ENCODE results near the gene AK5. TPM values are rescaled to one million over a fixed set of nuclear protein-coding genes. Genes with fewer than 3 reads are reported as not detected.

AK5 gene
- total and polyA plus RNA-seq, 2 donors (not counting 1 experiment from before 2014, with no cell fraction given), result 0.18 TPM; not detected in 1

DNA sequence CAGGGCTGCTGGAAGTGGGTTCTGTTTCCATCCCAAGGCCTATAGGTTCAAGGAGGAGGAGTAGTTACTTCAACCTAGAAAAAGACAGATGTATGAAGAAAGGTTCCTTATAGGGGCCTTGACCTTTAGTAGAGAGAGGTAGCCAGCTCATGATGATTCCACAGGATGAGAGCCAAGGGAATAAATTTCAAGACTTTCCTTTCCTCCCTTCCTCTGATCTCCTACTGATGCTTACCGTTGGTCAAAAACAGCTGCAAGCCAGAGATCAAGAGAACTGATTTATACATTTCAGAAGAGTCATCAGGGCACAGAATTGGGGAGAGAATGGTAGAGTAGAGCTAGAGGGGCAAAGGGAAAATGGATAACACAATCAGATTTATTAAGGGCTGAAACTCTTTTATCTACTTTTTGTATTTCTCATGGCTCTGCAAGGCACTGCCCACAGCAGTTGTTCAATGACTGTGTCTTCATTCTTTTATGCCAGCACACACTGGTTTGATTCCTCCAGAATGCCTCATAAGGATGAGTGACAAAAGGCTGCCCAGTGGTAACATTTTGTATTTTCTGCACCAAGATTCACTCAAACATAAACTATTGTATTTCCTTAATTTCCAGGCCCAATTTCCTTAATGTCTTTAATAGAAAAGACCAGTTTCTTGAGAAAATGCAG is 37.4 kb downstream of the AK5 start:
- Histone ChIP-seq H3K9me3 (ENCODE audit: control extremely low read depth in 1 of 3, control insufficient read depth in 2 of 3, insufficient read depth in 1 of 3, low read length in 2 of 3) (no peaks in the 10 kb centered on the region), H3K27ac (ENCODE audit: low read length in 2 of 2) (no peak overlapping the region), H3K27me3 (replicated peaks in 1 of 4; ENCODE audit: control extremely low read depth in 1 of 4, control insufficient read depth in 3 of 4, insufficient read depth in 4 of 4, low read length in 3 of 4) (no peaks in the 10 kb centered on the region), H3K4me2 (replicated peaks; ENCODE audit: low read depth, low read length, poor library complexity, severe bottlenecking) (no peak overlapping the region), H3K4me3 (ENCODE audit: control extremely low read depth in 1 of 5, extremely low read depth in 1 of 5, insufficient read depth in 1 of 5, low read depth in 2 of 5, low read length in 4 of 5) (no peak overlapping the region), H2AFZ (ENCODE audit: insufficient read depth, low read depth, low read length, poor library complexity, severe bottlenecking) (no peak overlapping the region), H4K20me1 (ENCODE audit: control insufficient read depth, insufficient read depth, low read length, poor library complexity, severe bottlenecking) (no peaks in the 10 kb centered on the region), H3K9ac (ENCODE audit: low read length) (no peak overlapping the region), H3K4me1 (ENCODE audit: control insufficient read depth in 2 of 2, insufficient read depth in 2 of 2, low read length in 2 of 2) (no peaks in the 10 kb centered on the region), H3K36me3 (replicated peaks in 1 of 2; ENCODE audit: control extremely low read depth in 1 of 2, control insufficient read depth in 1 of 2, extremely low read depth in 1 of 2, insufficient read depth in 2 of 2, low read length in 1 of 2) (no peaks in the 10 kb centered on the region), H3K79me2 (ENCODE audit: control insufficient read depth, insufficient read depth, low read length) (no peaks in the 10 kb centered on the region)
- Mint-ChIP-seq H3K27me3 (peaks cover 5% of the 10 kb centered on the region), H3K9me3 (ENCODE audit: insufficient read depth) (no peaks in the 10 kb centered on the region), H3K4me3 (no peak overlapping the region), H3K27ac (no peak overlapping the region), H3K4me1 (no peaks in the 10 kb centered on the region)
- POLR2A ChIA-PET, result no interaction called here
- DNase-seq (no peak), ATAC-seq (ENCODE audit: low read depth) (no peak)
- CTCF ChIA-PET, result no interaction called here
- TF ChIP-seq EZH2 (IDR thresholded peaks at IDR 0.05; ENCODE audit: borderline replicate concordance, insufficient read depth, low read depth, low read length, poor library complexity, severe bottlenecking), result no peak
- TF ChIP-seq, protein P1, sequence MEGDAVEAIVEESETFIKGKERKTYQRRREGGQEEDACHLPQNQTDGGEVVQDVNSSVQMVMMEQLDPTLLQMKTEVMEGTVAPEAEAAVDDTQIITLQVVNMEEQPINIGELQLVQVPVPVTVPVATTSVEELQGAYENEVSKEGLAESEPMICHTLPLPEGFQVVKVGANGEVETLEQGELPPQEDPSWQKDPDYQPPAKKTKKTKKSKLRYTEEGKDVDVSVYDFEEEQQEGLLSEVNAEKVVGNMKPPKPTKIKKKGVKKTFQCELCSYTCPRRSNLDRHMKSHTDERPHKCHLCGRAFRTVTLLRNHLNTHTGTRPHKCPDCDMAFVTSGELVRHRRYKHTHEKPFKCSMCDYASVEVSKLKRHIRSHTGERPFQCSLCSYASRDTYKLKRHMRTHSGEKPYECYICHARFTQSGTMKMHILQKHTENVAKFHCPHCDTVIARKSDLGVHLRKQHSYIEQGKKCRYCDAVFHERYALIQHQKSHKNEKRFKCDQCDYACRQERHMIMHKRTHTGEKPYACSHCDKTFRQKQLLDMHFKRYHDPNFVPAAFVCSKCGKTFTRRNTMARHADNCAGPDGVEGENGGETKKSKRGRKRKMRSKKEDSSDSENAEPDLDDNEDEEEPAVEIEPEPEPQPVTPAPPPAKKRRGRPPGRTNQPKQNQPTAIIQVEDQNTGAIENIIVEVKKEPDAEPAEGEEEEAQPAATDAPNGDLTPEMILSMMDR (IDR thresholded peaks at IDR 0.05), result no peak
- no CpG with 5 or more reads among the region's 1 CpG for WGBS (ENCODE audit: insufficient coverage)
- intact Hi-C loops (cut with micrococcal nuclease), result no loop called here

GRCh38 chr1:77322061-77322900 is 40.5 kb downstream of the AK5 start:
- Mint-ChIP-seq H3K27ac (no peak overlapping the region), H3K4me1 (no peaks in the 10 kb centered on the region), H3K27me3 (peaks cover 4% of the 10 kb centered on the region), H3K4me3 (no peak overlapping the region), H3K9me3 (ENCODE audit: insufficient read depth) (no peaks in the 10 kb centered on the region)
- H3K4me3 ChIP-seq (ENCODE audit: control extremely low read depth in 1 of 5, extremely low read depth in 1 of 5, insufficient read depth in 1 of 5, low read depth in 2 of 5, low read length in 4 of 5), result no peak overlapping the region
- H3K79me2 ChIP-seq (ENCODE audit: control insufficient read depth, insufficient read depth, low read length), result no peaks in the 10 kb centered on the region
- H3K27me3 ChIP-seq (replicated peaks in 1 of 4; ENCODE audit: control extremely low read depth in 1 of 4, control insufficient read depth in 3 of 4, insufficient read depth in 4 of 4, low read length in 3 of 4), result no peaks in the 10 kb centered on the region
- H2AFZ ChIP-seq (ENCODE audit: insufficient read depth, low read depth, low read length, poor library complexity, severe bottlenecking), result no peak overlapping the region
- POLR2A ChIA-PET, result no interaction called here
- H3K27ac ChIP-seq (ENCODE audit: low read length in 2 of 2), result no peak overlapping the region
- no peaks in the 10 kb centered on the region for H3K36me3 ChIP-seq (replicated peaks in 1 of 2; ENCODE audit: control extremely low read depth in 1 of 2, control insufficient read depth in 1 of 2, extremely low read depth in 1 of 2, insufficient read depth in 2 of 2, low read length in 1 of 2)
- H4K20me1 ChIP-seq (ENCODE audit: control insufficient read depth, insufficient read depth, low read length, poor library complexity, severe bottlenecking), result no peaks in the 10 kb centered on the region
- TF ChIP-seq, protein P1 (IDR thresholded peaks at IDR 0.05), result no peak
- TF ChIP-seq EZH2 (IDR thresholded peaks at IDR 0.05; ENCODE audit: borderline replicate concordance, insufficient read depth, low read depth, low read length, poor library complexity, severe bottlenecking), result no peak
- H3K9me3 ChIP-seq (ENCODE audit: control extremely low read depth in 1 of 3, control insufficient read depth in 2 of 3, insufficient read depth in 1 of 3, low read length in 2 of 3), result no peaks in the 10 kb centered on the region
- H3K9ac ChIP-seq (ENCODE audit: low read length), result no peak overlapping the region
- ATAC-seq (ENCODE audit: low read depth) (no peak), DNase-seq (no peak)
- WGBS (ENCODE audit: insufficient coverage), result 70% methylated on average over 2 of the region's 6 CpGs
- intact Hi-C loops (cut with micrococcal nuclease), result no loop called here
- CTCF ChIA-PET, result no interaction called here
- H3K4me1 ChIP-seq (ENCODE audit: control insufficient read depth in 2 of 2, insufficient read depth in 2 of 2, low read length in 2 of 2), result no peaks in the 10 kb centered on the region
- no peak overlapping the region for H3K4me2 ChIP-seq (replicated peaks; ENCODE audit: low read depth, low read length, poor library complexity, severe bottlenecking)

All from B cell (primary cell).